ENCODE data around the gene SYVN1.
A peak's percentile ranks its signal among the peaks of the same experiment; 100 is the strongest.

GRCh38 chr11:65115361-65116082 is 18.8 kb downstream of the SYVN1 start:
- TF ChIP-seq PHF8 (IDR thresholded peaks at IDR 0.05; ENCODE audit: borderline replicate concordance, low read depth) (no peak), RFX5 (IDR thresholded peaks at IDR 0.05) (no peak), CTCF (IDR thresholded peaks at IDR 0.05) (no peak), SREBF2 (IDR thresholded peaks at IDR 0.05) (no peak), CHD2 (IDR thresholded peaks at IDR 0.05; ENCODE audit: low read length, partially characterized antibody) (no peak), BCL3 (IDR thresholded peaks at IDR 0.05) (0 out of 3 replicates have a peak, but pooled peaks have one; percentile 10), POLR2A (IDR thresholded peaks at IDR 0.05; ENCODE audit: low read length) (peak; percentile 23; the same call in 1 of the 2 replicates), CEBPB (IDR thresholded peaks at IDR 0.05) (no peak), KDM1A (IDR thresholded peaks at IDR 0.05; ENCODE audit: low read depth) (no peak), HMGXB4 (CRISPR knock-in tag; IDR thresholded peaks at IDR 0.05; ENCODE audit: borderline replicate concordance) (no peak)
